Colonic mucosa (tissue), 4 donors: Measurements from ENCODE around the gene DBP. TPM values are rescaled to one million over a fixed set of nuclear protein-coding genes. Genes with fewer than 3 reads are reported as not detected.
A peak's percentile ranks its signal among the peaks of the same experiment; 100 is the strongest.

Experiments
- DNase-seq: peaks from one replicate; pipeline ENCODE4 v3.0.0-alpha.2; 2020
- H3K27ac ChIP-seq: fragments of 200-600 bp; one replicate; pipeline ENCODE4 v1.8.0; 2021
- H3K27me3 ChIP-seq: fragments of 200-600 bp; one replicate; pipeline ENCODE4 v1.8.0; 2021
- H3K36me3 ChIP-seq: fragments of 200-600 bp; one replicate; pipeline ENCODE4 v1.8.0; 2021
- H3K4me1 ChIP-seq: fragments of 200-600 bp; one replicate; pipeline ENCODE4 v1.8.0; 2021; ENCODE audit warnings: mild to moderate bottlenecking
- H3K4me3 ChIP-seq: fragments of 200-600 bp; one replicate; pipeline ENCODE4 v1.8.0; 2021
- H3K9ac ChIP-seq, 2 donors: one replicate each; pipeline ENCODE4 v1.7.0; 2013; ENCODE audit warnings: control low read depth in 2 of 2, low read depth in 2 of 2, low read length in 2 of 2
- H3K9me3 ChIP-seq: fragments of 200-600 bp; one replicate; pipeline ENCODE4 v1.8.0; 2021
- CTCF ChIP-seq: fragments of 200-600 bp; IDR thresholded peaks from one replicate; pipeline ENCODE4 v1.8.0; 2022; ENCODE audit warnings: antibody characterized with exemption, mild to moderate bottlenecking
- intact Hi-C: fragments of 100-400 bp; cut with DNase I; formaldehyde crosslinking; loops from one replicate; pipeline ENCODE4 v1.14.1; 2022
- total RNA-seq, 2 donors: library from RNA; stranded (reverse); fragmentation: NEBNext Ultra II Directional in 1 of 2; extraction: Animal tissue kit (Norgen Biotek cat#: 25700) in 1 of 2; gene quantifications; one replicate each; pipeline ENCODE4 v1.2.1, GENCODE V29; 2021
- donor health status: healthy.
- donor health status: DM: no; HTN: no; CAD: no.
- donor health status: DM: no; HTN: no; CAD: no.

DBP gene
- total RNA-seq, 2 donors from 2014 or later, result 4.7 to 8.9 TPM

- intact Hi-C loops, result no loop called here
- peak; percentile 80 for DNase-seq
- Histone ChIP-seq H3K9ac (peak overlapping the region; percentile 82 to 99), H3K27ac (peak overlapping the region; percentile 93), H3K4me3 (peak overlapping the region; percentile 81), H3K27me3 (no peaks in the 10 kb centered on the region), H3K36me3 (no peaks in the 10 kb centered on the region), H3K9me3 (no peaks in the 10 kb centered on the region), H3K4me1 (peaks cover 27% of the 10 kb centered on the region)
- no peak for TF ChIP-seq CTCF
Observed at GRCh38 chr19:48635263-48635965, 1.8 kb downstream of the DBP start.

GRCh38 chr19:48634424-48635262 is 2.5 kb downstream of the DBP start:
- Histone ChIP-seq H3K36me3 (no peaks in the 10 kb centered on the region), H3K4me1 (peaks cover 35% of the 10 kb centered on the region), H3K27ac (peak overlapping the region; percentile 93), H3K4me3 (peak overlapping the region; percentile 81), H3K9me3 (no peaks in the 10 kb centered on the region), H3K9ac (peak overlapping the region; percentile 61 to 86), H3K27me3 (no peaks in the 10 kb centered on the region)
- peak; percentile 98 for DNase-seq
- no peak for TF ChIP-seq CTCF
- intact Hi-C loops, result no loop called here

GRCh38 chr19:48634036-48634342 is 3.2 kb downstream of the DBP start:
- no peak for DNase-seq
- H3K27ac ChIP-seq, result peak overlapping the region; percentile 93
- intact Hi-C loops, result no loop called here
- no peaks in the 10 kb centered on the region for H3K9me3 ChIP-seq
- H3K4me1 ChIP-seq, result peaks cover 36% of the 10 kb centered on the region
- H3K9ac ChIP-seq, result peak overlapping the region in 1 of 2 donors; percentile 86
- no peak for TF ChIP-seq CTCF
- no peaks in the 10 kb centered on the region for H3K27me3 ChIP-seq
- no peaks in the 10 kb centered on the region for H3K36me3 ChIP-seq
- H3K4me3 ChIP-seq, result no peak overlapping the region

GRCh38 chr19:48633148-48634035 is 3.8 kb downstream of the DBP start:
- intact Hi-C loops, result no loop called here
- H3K9ac ChIP-seq, result peak overlapping the region in 1 of 2 donors; percentile 86

More at GRCh38 chr19:48633148-48634035, 3.8 kb downstream of the DBP start:
- DNase-seq, result peak; percentile 86
- Histone ChIP-seq H3K36me3 (no peaks in the 10 kb centered on the region), H3K27ac (peak overlapping the region; percentile 93), H3K27me3 (no peaks in the 10 kb centered on the region), H3K4me3 (no peak overlapping the region), H3K9me3 (no peaks in the 10 kb centered on the region), H3K4me1 (peaks cover 36% of the 10 kb centered on the region)
- TF ChIP-seq CTCF, result no peak
